GM12878 (cell line): ENCODE measurements around the gene TMEM175.
A peak's percentile ranks its signal among the peaks of the same experiment; 100 is the strongest.

Experiments
- CHD2 ChIP-seq: IDR thresholded peaks from 2 replicates; pipeline ENCODE4 v1.6.1; 2011; ENCODE audit warnings: low read depth, low read length, improper control_type of control experiment, borderline replicate concordance
- HDAC2 ChIP-seq: fragments of 200-600 bp; sonication (generic); IDR thresholded peaks from 2 replicates; pipeline ENCODE4 v1.6.1; 2017
- NFIC ChIP-seq: IDR thresholded peaks from 2 replicates; pipeline ENCODE4 v1.6.1; 2012; ENCODE audit warnings: low read depth, mild to moderate bottlenecking, inconsistent platforms, low read length, moderate library complexity
- POLR2A ChIP-seq: IDR thresholded peaks from 2 replicates; pipeline ENCODE4 v1.6.1; 2011; ENCODE audit warnings: low read depth, mild to moderate bottlenecking, low read length
- RCOR1 ChIP-seq: conservative IDR thresholded peaks from 2 replicates; pipeline ENCODE4 v1.6.1; 2012; ENCODE audit warnings: low read depth, low read length, improper control_type of control experiment
- RELA ChIP-seq: fragments of 450-650 bp; IDR thresholded peaks from 2 replicates; pipeline ENCODE4 v1.8.0; 2014; ENCODE audit warnings: borderline replicate concordance; ENCODE audit not compliant: partially characterized antibody
- SMC3 ChIP-seq: IDR thresholded peaks from 2 replicates; pipeline ENCODE4 v1.6.1; 2011; ENCODE audit warnings: low read length, improper control_type of control experiment, borderline replicate concordance
- TF ChIP-seq, protein P1 (sequence below), 3 experiments: IDR thresholded peaks in 2 of 3; conservative IDR thresholded peaks in 1 of 3; 2 replicates each; pipeline ENCODE4 v1.5.1; 2011; ENCODE audit warnings: low read depth in 3 of 3, low read length in 3 of 3, mild to moderate bottlenecking in 3 of 3, control low read depth in 2 of 3, moderate library complexity in 2 of 3, inconsistent platforms in 1 of 3, mixed read lengths in 1 of 3; ENCODE audit not compliant: control insufficient read depth in 2 of 3, insufficient read depth in 1 of 3; ENCODE audit errors: extremely low read depth in 1 of 3
- TF ChIP-seq, protein P2 (sequence below): IDR thresholded peaks from 2 replicates; pipeline ENCODE4 v1.6.1; 2012; ENCODE audit warnings: low read length, inconsistent platforms
- TF ChIP-seq, protein P3 (sequence below): fragments of 450-650 bp; IDR thresholded peaks from 2 replicates; pipeline ENCODE4 v1.6.1; 2017; ENCODE audit warnings: low read depth, mild to moderate bottlenecking, moderate library complexity

DNA sequence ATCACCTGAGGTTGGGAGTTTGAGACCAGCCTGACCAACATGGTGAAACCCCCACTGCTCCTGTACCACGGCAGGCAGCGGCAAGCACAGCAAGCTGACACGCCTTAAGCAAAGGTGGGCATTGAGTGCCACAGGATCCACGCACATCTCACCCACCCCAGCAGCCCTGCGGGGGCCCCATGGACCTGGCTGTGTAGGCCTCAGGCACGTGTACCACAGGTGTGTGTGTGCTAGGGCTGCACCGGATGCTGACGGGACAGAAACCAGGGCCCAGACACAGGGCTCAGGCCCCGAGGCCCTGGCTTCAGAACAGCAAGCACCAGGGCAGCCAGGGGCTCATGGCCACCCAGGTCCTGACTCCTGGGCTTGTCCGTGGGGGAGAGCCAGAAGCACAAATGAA is 46.9 kb upstream of the TMEM175 start:
- TF ChIP-seq POLR2A (peak; percentile 44; the same call in 1 of the 2 replicates), SMC3 (no peak), CHD2 (no peak), HDAC2 (no peak), RELA (no peak), NFIC (no peak), RCOR1 (no peak)
- TF ChIP-seq, protein P1, sequence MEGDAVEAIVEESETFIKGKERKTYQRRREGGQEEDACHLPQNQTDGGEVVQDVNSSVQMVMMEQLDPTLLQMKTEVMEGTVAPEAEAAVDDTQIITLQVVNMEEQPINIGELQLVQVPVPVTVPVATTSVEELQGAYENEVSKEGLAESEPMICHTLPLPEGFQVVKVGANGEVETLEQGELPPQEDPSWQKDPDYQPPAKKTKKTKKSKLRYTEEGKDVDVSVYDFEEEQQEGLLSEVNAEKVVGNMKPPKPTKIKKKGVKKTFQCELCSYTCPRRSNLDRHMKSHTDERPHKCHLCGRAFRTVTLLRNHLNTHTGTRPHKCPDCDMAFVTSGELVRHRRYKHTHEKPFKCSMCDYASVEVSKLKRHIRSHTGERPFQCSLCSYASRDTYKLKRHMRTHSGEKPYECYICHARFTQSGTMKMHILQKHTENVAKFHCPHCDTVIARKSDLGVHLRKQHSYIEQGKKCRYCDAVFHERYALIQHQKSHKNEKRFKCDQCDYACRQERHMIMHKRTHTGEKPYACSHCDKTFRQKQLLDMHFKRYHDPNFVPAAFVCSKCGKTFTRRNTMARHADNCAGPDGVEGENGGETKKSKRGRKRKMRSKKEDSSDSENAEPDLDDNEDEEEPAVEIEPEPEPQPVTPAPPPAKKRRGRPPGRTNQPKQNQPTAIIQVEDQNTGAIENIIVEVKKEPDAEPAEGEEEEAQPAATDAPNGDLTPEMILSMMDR (IDR thresholded peaks at IDR 0.05 in 2 of 3, conservative IDR thresholded peaks at IDR 0.05 in 1 of 3; ENCODE audit: control insufficient read depth in 2 of 3, extremely low read depth in 1 of 3, insufficient read depth in 1 of 3, low read depth in 3 of 3, low read length in 3 of 3), result no peak
- TF ChIP-seq, protein P2, sequence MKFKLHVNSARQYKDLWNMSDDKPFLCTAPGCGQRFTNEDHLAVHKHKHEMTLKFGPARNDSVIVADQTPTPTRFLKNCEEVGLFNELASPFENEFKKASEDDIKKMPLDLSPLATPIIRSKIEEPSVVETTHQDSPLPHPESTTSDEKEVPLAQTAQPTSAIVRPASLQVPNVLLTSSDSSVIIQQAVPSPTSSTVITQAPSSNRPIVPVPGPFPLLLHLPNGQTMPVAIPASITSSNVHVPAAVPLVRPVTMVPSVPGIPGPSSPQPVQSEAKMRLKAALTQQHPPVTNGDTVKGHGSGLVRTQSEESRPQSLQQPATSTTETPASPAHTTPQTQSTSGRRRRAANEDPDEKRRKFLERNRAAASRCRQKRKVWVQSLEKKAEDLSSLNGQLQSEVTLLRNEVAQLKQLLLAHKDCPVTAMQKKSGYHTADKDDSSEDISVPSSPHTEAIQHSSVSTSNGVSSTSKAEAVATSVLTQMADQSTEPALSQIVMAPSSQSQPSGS, result no peak
- TF ChIP-seq, protein P3, sequence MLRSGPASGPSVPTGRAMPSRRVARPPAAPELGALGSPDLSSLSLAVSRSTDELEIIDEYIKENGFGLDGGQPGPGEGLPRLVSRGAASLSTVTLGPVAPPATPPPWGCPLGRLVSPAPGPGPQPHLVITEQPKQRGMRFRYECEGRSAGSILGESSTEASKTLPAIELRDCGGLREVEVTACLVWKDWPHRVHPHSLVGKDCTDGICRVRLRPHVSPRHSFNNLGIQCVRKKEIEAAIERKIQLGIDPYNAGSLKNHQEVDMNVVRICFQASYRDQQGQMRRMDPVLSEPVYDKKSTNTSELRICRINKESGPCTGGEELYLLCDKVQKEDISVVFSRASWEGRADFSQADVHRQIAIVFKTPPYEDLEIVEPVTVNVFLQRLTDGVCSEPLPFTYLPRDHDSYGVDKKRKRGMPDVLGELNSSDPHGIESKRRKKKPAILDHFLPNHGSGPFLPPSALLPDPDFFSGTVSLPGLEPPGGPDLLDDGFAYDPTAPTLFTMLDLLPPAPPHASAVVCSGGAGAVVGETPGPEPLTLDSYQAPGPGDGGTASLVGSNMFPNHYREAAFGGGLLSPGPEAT, result no peak
